Activated gamma-delta T cell treated with anti-CD3 and anti-CD28 coated beads, Interleukin-2, amount 50 U/mL, for 16 hours (primary cell): ENCODE results near the gene ZBTB11.
"Not testable (repeated sequence)": the region's sequence is repeated elsewhere in the genome, so short reads cannot be mapped to it uniquely, and the experiment has no call there.

Experiments used
- DNase-seq: peaks from one replicate; pipeline ENCODE4 v3.0.0-alpha.2; 2020; ENCODE audit warnings: low read depth

Gene ZBTB11, protein sequence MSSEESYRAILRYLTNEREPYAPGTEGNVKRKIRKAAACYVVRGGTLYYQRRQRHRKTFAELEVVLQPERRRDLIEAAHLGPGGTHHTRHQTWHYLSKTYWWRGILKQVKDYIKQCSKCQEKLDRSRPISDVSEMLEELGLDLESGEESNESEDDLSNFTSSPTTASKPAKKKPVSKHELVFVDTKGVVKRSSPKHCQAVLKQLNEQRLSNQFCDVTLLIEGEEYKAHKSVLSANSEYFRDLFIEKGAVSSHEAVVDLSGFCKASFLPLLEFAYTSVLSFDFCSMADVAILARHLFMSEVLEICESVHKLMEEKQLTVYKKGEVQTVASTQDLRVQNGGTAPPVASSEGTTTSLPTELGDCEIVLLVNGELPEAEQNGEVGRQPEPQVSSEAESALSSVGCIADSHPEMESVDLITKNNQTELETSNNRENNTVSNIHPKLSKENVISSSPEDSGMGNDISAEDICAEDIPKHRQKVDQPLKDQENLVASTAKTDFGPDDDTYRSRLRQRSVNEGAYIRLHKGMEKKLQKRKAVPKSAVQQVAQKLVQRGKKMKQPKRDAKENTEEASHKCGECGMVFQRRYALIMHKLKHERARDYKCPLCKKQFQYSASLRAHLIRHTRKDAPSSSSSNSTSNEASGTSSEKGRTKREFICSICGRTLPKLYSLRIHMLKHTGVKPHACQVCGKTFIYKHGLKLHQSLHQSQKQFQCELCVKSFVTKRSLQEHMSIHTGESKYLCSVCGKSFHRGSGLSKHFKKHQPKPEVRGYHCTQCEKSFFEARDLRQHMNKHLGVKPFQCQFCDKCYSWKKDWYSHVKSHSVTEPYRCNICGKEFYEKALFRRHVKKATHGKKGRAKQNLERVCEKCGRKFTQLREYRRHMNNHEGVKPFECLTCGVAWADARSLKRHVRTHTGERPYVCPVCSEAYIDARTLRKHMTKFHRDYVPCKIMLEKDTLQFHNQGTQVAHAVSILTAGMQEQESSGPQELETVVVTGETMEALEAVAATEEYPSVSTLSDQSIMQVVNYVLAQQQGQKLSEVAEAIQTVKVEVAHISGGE

DNA sequence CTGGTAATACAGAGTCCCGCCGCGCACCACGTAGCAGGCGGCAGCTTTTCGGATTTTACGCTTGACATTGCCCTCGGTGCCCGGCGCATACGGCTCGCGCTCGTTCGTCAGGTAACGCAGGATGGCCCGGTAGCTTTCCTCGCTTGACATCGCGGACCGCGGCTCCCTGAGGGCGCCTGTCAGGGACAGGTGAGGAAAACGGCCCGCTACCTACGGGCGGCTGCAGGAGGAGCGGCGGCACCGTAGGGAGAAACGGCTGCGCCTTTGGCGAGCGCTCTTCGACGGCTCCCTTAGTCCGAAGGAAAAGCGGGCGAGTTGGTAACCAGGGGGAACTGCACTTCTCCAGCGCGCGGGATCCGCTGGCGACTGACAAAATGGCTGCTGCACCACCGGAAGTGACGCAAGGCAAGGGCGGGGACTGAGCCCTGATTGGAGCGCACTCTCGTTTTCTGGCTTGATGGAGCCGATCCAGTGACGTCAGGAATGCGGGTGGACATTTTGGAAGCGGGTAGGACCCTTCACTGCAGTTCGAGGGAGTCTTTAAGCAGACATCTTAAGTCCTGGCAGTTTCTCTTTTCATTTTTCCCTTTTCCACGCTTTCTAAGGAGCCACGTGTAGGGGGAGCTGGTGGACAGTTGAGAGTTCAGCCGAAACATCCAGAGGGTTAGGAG is at the start of gene ZBTB11:
Gene ZBTB11, minus strand, starts transcription at position 368 of the 671 bp plus-strand sequence. Its CDS starts 218 bp downstream, at position 150.
- DNase-seq, result peak; percentile 100

DNA sequence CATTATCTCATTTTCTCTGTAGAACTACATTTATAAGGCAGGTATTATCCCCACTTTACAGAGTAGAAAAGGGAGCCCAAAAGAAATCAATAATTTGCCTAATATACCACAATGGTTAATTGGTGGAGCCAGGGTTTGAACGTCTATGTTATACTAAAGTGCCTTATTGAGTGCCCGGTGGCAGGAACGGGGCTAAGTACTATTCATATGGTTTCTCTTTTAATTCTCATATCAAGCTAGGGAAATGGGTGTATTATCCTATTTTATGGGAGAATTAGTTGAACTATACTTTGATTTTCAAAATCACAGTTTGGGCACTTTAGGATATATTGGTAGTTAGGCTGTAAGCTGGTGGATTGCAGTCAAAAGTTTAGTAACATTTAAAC is 49.0 kb upstream of the ZBTB11 start:
- DNase-seq, result no peak

DNA sequence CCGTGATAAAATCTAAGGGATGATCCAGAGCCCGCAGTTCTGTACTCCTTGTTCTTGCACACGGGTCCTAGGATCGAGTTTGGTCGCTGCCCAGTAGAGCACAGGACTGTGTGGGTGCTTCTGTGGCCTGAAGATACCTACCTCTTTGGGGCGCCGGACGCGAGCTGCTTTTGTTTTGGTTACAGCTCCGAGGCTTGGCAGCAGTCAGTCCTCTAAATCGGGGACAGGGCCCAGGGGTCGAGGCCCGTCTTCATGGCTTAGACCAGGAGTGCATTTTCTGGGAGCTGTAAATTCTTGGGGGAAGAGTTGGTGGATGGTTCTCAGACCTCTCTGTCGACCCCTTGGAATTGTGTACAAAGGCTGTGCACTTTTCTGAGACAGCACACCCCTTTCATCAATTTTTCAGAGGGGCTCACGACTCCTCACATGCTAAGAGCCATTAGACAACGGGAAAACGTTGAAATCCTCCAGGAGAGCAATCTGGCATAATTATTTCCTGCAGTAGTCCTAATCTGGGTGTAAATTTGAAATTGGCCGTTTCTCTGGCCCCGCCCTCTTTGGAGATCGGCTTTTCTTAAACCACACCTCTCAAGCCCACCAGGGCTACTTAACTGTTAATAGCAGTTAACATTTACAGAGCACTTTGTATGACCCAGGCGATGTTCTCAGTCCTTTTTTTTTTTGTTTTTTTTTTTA is 48.4 kb upstream of the ZBTB11 start:
- DNase-seq, result peak; percentile 9

DNA sequence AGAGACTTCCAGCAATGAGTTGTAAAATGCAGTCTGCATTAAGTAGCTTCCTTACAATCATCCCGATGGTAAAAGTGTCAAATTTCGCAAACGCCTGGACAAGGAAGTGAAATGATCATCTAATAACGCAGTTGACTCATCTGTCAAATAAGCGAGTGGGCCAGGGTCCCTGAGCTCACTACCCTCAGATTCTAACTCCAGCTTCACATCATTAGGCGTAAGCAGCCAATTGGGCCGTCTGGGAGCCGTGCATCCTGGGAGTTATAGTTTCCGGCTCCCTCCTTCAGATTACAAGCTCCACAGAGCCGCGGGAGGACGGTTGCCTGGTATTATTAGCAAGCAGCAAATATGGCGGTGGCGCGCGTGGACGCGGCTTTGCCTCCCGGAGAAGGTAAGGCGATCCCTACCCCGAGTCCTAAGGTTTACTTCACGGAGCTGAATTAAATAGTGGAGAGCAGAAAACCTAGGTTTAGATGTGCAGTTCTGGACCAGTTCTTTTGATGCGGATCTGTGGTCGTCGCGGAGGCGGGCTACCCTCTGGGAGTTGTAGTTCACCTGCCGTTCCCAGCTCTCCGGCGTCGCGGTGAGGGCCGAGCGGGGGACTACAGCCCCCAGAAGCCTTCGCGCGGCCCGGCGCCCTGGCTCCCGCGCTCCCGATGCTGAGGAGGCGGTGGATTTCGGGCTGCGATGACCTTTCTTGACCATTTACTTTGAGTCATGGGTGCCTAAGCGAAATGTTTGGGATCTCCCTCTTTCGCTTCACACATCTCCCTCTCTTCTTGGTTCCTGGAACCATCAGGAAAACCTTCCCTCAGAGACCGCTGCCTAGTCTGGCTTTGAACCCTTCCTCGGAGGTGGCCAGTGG is 47.6 kb upstream of the ZBTB11 start, which contains the start of gene CEP97:
Gene CEP97, plus strand, starts transcription at position 286 of the 865 bp plus-strand sequence. Its CDS starts 63 bp downstream, at position 349.
- DNase-seq, result peak; percentile 79

DNA sequence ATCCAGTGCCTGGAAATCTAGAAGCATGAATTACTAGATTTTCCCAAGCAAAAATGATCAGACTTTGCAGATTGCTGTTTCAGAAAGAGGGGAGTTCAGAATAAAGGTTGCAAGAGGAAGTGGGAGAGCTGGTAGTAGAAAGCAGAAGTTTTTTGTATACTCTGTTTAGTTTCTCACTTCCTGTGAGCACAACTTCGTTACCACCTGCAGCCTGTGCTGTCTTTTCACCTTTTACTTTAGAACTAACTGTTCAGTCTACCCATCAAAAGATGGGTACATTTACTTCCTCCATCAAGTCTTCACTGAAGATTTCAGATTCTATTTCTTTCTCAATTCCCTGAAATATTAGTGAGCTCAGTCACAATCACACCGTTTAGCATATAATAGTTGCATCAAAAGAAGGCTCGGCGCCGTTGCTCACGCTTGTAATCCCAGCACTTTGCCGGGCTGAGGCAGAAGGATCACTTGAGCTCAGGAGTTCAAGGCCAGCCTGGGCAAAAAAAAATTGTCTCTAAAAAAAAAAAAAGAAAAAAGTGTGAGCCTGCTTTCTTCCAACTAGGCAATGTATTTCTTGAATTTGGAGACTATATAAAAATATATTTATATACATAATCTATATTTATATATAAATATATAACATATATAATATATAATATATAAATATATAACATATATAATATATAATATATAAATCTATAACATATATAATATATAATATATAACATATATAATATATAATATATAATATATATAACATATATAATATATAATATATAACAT is 45.7 kb upstream of the ZBTB11 start:
- no peak for DNase-seq

DNA sequence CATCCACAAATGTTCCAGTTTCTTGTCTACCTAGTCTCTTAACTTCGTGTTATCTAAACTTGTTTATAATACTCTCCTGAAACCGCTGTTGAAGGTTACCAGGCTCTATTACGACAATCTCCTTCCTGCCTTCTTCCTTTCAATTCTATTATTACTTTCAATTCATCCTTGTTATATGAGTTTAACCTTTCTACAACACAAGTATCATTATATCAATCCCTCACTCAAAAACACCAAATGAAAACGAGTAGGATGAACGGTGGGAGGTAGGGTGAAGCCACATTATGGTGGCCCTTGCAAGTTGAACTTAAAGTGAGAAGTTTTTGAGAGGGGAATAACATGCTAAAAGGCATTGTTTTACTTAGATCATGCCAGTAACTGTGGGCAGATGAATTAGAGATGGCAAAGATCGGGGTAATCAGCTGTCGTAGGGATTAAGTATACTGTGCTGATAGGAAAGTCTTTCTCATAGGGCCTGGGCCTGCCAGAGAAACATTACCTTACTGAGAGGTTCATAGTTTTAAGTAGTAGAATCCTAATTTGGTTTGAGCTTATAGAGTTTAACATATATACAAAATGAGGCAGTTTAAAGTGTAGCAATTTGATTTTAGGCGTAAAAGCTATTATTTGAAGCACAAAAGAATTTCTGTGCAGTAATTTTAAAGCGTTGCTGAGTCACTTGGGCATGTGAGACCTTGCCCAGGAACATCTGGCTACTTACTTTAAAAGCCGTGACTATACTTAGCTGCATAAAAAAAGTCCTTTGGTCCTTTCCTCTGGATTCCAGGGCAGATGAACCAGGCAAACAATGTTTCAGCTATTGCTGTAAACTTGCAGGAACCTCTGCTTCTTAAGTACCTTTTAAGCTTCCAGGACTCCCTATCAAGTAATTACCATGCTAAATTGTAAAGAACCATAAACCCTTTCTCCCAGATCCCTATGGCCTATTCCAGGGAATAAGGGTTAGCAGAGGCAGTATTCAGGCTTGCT is 44.2 kb upstream of the ZBTB11 start:
- no peak for DNase-seq

DNA sequence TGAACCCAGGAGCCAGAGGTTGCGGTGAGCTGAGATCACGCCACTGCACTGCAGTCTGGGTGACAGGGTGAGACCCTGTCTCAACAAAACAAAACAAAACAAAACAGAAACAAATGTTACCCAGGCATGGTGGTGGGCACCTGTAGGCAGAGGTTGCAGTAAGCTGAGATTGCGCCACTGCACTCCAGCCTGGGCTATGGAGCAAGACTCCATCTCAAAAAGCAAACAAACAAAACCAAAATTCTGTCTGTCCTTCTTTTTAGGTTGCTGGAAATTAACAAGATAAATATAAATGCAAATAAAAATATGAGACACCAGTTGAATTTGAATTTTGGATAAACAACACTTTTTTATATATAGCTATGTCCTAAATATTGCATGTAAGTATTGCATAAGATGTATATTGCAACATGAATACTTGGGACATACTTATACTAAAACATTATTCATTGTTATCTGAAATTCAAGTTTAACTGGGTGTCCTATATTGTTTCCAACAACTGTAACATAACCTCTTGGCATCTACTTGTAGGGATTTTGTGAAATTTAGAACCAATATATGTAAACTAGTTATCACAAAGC is 42.8 kb upstream of the ZBTB11 start:
- DNase-seq, result no peak

DNA sequence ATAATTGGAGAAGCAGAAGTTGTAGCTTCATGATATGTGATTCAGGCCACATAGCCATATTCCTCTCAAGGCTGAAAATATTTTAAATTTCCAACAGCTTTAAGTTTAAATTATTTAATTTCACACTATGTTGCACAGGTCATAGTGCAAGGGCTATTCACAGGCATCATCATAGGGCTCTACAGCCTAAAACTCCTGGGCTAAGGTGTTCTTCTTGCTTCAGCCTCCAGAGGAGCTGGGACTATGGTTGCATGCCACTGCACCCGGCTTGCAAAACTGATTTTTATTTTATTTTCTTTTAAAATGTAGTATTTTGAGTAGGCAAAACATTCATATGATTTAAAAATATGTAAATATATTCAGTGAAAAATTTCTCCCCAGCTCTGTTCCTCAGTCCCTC is 41.5 kb upstream of the ZBTB11 start:
- DNase-seq, result no peak

DNA sequence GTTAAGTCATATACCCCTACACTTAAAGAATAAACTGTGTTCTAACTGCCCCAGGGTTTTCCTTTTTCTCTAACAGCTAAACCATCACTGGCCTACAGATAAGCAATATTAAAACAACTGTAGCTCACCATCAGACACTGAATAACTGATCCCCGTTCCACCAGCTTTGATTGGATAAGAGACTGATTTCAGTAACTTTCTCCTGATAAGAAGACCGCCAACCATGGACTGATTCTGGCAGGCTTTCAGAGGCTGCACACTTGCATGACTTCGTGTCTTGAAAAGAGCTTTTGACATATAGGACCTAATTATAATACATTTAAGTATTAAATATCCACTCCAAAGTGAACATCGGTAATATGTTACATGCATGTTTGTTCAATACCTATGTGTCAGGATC is 32.2 kb upstream of the ZBTB11 start:
- no peak for DNase-seq

DNA sequence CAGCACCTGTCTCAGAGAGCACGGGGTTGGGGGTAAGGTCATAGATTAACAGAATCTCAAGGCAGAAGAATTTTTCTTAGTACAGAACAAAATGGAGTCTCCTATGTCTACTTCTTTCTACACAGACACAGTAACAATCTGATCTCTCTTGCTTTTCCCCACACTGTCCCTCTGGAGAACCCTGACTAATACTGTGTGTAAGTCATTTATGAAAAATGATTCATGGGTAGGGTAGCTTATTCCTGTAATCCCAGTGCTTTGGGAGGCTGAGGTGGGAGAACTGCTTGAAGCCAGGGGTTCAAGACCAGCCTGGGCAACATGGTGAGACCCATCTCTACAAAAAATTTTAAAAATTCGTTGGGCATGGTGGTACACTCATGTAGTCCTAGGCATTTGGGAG is 27.7 kb upstream of the ZBTB11 start:
- not testable (repeated sequence) for DNase-seq

DNA sequence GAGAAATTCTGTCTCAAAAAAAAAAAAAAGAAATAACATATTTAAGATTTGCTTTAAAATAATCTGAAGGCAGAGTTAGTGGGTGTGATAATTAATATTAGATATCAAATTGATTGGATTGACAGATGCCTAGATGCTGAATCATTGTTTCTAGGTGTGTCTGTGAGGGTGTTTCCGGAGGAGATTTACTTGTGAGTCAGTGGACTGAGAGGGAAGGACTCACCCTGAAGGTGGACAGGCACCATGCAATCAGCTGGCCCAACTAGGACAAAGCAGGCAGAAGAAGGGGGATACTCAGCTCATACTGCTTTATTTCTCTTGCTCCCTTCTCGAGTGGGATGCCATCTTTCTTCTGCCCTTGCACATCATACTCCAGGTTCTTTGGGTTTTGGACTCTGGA is 26.2 kb upstream of the ZBTB11 start:
- DNase-seq, result no peak

DNA sequence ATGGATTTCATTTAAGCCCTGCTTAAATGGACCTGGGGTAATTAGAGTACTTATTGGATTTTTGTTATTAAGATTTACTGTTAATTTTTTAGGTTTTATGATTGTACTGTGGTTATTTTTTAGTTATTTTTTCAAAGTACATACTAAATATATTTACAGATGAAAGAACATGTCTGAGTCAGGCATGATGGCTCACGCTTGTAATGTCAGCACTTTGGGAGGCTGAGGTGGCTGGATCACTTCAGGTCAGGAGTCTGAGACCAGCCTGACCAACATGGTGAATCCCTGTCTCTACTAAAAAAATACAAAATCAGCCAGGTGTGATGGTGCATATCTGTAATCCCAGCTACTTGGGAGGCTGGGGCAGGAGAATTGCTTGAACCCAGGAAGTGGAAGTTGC is 25.8 kb upstream of the ZBTB11 start:
- DNase-seq, result no peak

DNA sequence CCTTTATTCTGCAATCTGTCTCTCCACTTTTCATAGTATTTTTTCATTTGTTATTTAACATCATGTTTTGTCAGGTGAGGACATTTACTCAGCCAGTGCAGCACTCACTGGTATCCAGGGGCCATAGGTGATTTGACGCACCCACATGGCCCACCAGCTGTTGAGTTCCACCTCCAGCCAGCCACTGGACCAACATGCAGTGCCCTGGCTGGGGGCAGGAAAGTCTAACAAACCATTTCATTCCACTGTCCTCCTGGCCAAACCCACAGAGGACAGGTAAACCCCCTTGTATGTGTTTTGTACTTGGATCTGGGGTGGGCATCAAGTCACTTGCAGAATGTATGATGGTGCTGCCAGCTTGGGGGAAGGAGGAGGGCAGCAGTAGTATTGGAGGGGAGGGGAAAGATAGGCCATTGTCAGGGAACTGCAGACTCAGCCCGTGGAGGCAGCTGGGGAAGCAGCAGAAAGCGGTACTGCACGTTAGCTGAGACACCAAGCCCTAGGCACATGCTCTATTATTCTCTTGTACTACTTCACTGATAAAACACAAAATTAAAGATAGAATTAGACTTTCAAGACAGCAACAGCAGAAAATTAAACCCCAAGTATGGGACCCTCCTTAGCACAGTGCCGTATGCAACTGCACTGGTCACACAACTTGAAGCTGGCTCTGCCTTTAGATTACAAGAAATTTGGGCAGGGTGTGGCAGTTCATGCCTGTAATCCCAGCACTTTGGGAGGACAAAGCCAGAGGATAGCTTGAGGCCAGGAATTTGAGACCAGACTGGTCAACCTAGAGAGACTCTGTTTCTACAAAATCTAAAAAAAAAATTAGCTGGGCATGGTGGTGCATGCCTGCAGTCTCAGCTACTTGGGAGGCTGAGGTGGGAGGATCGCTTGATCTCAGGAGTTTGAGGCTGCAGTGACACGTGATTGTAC is 25.0 kb upstream of the ZBTB11 start:
- no peak for DNase-seq

DNA sequence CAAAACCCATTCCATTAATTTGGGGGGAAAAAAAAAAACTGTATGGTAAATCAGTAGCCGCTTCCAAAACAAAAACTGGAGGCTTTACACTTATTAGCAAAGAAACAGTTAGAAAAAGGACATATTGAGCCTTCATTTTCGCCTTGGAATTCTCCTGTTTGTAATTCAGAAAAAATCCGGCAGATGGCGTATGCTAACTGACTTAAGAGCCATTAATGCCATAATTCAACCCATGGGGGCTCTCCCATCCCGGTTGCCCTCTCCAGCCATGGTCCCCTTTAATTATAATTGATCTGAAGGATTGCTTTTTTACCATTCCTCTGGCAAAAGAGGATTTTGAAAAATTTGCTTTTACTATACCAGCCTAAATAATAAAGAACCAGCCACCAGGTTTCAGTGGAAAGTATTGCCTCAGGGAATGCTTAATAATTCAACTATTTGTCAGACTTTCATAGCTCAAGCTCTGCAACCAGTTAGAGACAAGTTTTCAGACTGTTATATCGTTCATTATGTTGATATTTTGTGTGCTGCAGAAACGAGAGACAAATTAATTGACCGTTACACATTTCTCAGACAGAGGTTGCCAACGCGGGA is 18.9 kb upstream of the ZBTB11 start:
- peak; percentile 23 for DNase-seq

DNA sequence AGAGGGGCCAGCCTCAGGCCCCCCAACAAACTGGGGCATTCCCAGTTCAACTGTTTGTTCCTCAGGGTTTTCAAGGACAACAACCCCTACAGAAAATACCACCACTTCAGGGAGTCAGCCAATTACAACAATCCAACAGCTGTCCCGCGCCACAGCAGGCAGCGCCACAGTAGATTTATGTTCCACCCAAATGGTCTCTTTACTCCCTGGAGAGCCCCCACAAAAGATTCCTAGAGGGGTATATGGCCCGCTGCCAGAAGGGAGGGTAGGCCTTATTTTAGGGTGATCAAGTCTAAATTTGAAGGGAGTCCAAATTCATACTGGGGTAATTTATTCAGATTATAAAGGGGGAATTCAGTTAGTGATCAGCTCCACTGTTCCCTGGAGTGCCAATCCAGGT is 17.9 kb upstream of the ZBTB11 start:
- DNase-seq, result not testable (repeated sequence)

DNA sequence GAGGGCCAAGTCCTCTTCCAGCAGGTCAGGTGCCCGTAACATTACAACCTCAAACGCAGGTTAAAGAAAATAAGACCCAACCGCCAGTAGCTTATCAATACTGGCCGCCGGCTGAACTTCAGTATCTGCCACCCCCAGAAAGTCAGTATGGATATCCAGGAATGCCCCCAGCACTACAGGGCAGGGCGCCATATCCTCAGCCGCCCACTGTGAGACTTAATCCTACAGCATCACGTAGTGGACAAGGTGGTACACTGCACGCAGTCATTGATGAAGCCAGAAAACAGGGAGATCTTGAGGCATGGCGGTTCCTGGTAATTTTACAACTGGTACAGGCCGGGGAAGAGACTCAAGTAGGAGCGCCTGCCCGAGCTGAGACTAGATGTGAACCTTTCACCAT is 16.6 kb upstream of the ZBTB11 start:
- not testable (repeated sequence) for DNase-seq
